ENCODE measurements around the gene WDR45. TPM values are rescaled to one million over a fixed set of nuclear protein-coding genes. Genes with fewer than 3 reads are reported as not detected.
A peak's percentile ranks its signal among the peaks of the same experiment; 100 is the strongest.

Gene WDR45
- total and polyA plus RNA-seq, 2 of the 13 experiments (the other 11 are each of a cell fraction or from before 2014, with no cell fraction given), result 16.4 to 65.5 TPM

DNA sequence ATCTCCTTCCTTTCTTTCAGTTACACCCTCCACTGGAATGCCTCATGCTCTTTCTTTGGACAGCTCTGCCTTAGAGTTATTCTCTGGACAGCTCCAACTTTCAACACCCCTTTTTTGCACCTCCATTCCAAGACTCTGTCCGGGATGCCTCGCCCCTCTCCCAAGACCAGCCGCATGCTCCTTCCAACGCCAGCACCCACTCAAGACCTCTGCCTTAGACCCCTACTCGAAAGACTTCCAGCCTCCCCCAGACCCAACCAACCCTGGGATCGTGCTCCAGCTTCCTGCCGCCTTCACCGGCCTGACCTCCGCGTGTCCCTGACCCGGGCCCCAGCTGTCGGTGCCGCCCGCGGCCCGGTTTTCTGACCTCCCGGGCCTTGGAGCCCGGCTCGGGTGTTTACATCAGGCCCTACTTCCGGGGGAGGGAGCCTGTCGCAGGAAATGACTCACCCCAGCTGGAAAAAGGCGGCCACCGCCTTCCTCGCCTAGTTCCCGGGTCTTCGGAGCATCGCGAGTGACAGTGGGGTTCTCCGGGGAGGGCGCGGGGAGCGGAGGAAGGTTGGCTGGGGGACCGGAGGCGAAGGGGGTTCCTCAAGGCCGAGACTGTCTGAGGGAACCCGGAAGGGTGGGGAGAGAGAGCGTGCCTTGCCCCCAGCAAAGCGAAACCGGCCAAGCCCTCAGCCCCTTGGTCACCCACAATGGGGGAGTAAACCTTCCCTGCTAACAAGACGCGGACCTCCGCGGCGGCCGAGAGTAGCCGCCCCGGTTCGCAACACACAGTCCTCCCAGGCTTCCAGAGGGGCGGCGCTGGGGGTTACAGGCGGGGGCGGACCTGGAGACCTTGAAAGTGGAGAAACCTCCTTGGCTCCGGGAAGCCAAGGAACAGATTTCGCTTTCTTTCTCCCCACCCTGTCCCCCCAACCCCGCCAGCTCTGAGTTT lies at the start of gene WDR45 (continued):
- TF ChIP-seq SRSF9 (IDR thresholded peaks at IDR 0.05; ENCODE audit: borderline replicate concordance, insufficient read depth, low read depth, low read length, poor library complexity, severe bottlenecking), result no peak
- TF ChIP-seq ZNF639 (CRISPR knock-in tag; conservative IDR thresholded peaks at IDR 0.05), result no peak
- TF ChIP-seq, protein P1, sequence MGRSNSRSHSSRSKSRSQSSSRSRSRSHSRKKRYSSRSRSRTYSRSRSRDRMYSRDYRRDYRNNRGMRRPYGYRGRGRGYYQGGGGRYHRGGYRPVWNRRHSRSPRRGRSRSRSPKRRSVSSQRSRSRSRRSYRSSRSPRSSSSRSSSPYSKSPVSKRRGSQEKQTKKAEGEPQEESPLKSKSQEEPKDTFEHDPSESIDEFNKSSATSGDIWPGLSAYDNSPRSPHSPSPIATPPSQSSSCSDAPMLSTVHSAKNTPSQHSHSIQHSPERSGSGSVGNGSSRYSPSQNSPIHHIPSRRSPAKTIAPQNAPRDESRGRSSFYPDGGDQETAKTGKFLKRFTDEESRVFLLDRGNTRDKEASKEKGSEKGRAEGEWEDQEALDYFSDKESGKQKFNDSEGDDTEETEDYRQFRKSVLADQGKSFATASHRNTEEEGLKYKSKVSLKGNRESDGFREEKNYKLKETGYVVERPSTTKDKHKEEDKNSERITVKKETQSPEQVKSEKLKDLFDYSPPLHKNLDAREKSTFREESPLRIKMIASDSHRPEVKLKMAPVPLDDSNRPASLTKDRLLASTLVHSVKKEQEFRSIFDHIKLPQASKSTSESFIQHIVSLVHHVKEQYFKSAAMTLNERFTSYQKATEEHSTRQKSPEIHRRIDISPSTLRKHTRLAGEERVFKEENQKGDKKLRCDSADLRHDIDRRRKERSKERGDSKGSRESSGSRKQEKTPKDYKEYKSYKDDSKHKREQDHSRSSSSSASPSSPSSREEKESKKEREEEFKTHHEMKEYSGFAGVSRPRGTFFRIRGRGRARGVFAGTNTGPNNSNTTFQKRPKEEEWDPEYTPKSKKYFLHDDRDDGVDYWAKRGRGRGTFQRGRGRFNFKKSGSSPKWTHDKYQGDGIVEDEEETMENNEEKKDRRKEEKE (IDR thresholded peaks at IDR 0.05), result no peak
- TF ChIP-seq, protein P2, sequence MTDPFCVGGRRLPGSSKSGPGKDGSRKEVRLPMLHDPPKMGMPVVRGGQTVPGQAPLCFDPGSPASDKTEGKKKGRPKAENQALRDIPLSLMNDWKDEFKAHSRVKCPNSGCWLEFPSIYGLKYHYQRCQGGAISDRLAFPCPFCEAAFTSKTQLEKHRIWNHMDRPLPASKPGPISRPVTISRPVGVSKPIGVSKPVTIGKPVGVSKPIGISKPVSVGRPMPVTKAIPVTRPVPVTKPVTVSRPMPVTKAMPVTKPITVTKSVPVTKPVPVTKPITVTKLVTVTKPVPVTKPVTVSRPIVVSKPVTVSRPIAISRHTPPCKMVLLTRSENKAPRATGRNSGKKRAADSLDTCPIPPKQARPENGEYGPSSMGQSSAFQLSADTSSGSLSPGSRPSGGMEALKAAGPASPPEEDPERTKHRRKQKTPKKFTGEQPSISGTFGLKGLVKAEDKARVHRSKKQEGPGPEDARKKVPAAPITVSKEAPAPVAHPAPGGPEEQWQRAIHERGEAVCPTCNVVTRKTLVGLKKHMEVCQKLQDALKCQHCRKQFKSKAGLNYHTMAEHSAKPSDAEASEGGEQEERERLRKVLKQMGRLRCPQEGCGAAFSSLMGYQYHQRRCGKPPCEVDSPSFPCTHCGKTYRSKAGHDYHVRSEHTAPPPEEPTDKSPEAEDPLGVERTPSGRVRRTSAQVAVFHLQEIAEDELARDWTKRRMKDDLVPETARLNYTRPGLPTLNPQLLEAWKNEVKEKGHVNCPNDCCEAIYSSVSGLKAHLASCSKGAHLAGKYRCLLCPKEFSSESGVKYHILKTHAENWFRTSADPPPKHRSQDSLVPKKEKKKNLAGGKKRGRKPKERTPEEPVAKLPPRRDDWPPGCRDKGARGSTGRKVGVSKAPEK (CRISPR knock-in tag; IDR thresholded peaks at IDR 0.05; ENCODE audit: borderline replicate concordance), result no peak
- TF ChIP-seq RBFOX2 (IDR thresholded peaks at IDR 0.05; ENCODE audit: low read depth, low read length), result peak; percentile 81
- no peak for TF ChIP-seq ZBTB1 (CRISPR knock-in tag; IDR thresholded peaks at IDR 0.05; ENCODE audit: borderline replicate concordance)
- no peak for TF ChIP-seq ATF7 (IDR thresholded peaks at IDR 0.05)
- TF ChIP-seq ATF7 (CRISPR knock-in tag; IDR thresholded peaks at IDR 0.05), result peak; percentile 23; the same call in 1 of the 2 replicates
- TF ChIP-seq PHF20 (CRISPR knock-in tag; IDR thresholded peaks at IDR 0.05), result peak; percentile 61; the same call in 1 of the 2 replicates
- TF ChIP-seq PCBP1 (IDR thresholded peaks at IDR 0.05; ENCODE audit: borderline replicate concordance, low read depth, low read length), result no peak
- TF ChIP-seq NAIF1 (CRISPR knock-in tag; IDR thresholded peaks at IDR 0.05; ENCODE audit: borderline replicate concordance), result no peak
- TF ChIP-seq ZNF839 (CRISPR knock-in tag; IDR thresholded peaks at IDR 0.05; ENCODE audit: borderline replicate concordance), result no peak
- TF ChIP-seq CHD4 (IDR thresholded peaks at IDR 0.05; ENCODE audit: borderline replicate concordance, low read length), result no peak
- TF ChIP-seq, protein P3, sequence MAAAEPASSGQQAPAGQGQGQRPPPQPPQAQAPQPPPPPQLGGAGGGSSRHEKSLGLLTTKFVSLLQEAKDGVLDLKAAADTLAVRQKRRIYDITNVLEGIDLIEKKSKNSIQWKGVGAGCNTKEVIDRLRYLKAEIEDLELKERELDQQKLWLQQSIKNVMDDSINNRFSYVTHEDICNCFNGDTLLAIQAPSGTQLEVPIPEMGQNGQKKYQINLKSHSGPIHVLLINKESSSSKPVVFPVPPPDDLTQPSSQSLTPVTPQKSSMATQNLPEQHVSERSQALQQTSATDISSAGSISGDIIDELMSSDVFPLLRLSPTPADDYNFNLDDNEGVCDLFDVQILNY (CRISPR knock-in tag; conservative IDR thresholded peaks at IDR 0.05), result no peak
- TF ChIP-seq, protein P4, sequence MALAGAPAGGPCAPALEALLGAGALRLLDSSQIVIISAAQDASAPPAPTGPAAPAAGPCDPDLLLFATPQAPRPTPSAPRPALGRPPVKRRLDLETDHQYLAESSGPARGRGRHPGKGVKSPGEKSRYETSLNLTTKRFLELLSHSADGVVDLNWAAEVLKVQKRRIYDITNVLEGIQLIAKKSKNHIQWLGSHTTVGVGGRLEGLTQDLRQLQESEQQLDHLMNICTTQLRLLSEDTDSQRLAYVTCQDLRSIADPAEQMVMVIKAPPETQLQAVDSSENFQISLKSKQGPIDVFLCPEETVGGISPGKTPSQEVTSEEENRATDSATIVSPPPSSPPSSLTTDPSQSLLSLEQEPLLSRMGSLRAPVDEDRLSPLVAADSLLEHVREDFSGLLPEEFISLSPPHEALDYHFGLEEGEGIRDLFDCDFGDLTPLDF (CRISPR knock-in tag; IDR thresholded peaks at IDR 0.05), result peak; percentile 32; the same call in 1 of the 2 replicates
- peak; percentile 65; the same call in 1 of the 2 replicates for TF ChIP-seq MYPOP (CRISPR knock-in tag; IDR thresholded peaks at IDR 0.05)
- TF ChIP-seq YEATS4 (CRISPR knock-in tag; IDR thresholded peaks at IDR 0.05; ENCODE audit: borderline replicate concordance), result peak; percentile 58; the same call in 1 of the 2 replicates
